ENCODE results near the gene ROMO1. TPM values are rescaled to one million over a fixed set of nuclear protein-coding genes. Genes with fewer than 3 reads are reported as not detected.
"Not testable (repeated sequence)": the region's sequence is repeated elsewhere in the genome, so short reads cannot be mapped to it uniquely, and the experiment has no call there.

The ROMO1 gene
- total and polyA plus RNA-seq, 4 experiments from 2014 or later = 38.4 to 335 (median 158) TPM

DNA sequence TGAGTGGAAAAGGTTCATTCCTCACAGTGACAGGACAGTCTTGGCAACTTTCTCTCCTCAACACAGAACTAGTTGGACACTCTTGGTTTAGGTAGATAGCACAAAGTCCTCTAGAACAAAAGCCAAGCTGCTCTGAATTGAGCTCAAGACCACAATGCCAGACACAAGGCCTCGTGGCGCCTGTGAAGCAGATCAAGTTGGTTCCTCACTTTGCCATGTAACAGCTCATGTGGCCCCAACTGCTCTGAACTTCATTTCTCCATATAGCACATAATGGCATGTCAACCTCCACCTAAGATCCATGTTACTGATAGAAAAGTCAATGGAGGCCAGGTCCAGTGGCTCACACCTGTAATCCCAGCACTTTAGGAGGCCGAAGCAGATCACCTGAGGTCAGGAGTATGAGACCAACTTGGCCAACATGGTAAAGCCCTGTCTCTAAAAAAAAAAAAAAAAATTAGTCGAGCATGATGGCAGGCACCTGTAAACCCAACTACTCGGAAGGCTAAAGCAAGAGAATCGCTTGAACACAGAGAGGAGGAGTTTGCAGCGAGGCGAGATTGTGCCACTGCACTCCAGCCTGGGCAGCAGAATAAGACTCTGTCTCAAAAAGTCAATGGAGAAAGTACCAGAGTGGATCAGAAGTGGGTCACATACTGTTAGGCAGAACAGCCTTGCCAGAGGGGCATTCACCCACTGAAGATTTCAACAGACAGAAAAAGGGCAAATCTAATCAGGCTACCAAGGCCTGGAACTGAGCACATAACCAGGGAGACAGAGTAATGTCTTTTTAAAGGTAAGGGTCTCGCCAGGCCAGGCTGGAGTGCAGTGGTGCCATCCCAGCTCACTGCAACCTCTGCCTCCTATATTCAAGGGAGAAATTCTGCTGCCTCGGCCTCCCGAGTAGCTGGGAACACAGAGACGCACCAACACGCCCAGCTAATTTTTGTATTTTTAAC, 21.2 kb downstream of the ROMO1 start:
- no peak for DNase-seq
- H3K27ac ChIP-seq (ENCODE audit: low read depth, low read length) = no peak overlapping the region
- Mint-ChIP-seq H3K4me1 (peaks cover 26 to 65% (median 49%) of the 10 kb centered on the region in 4 donors), H3K4me3 (peak overlapping the region in 5 of 8 donors; percentile 8 to 39 (median 29)), H3K27ac (peak overlapping the region in 4 of 7 donors; percentile 58 to 78 (median 64)), H3K27me3 (no peaks in the 10 kb centered on the region), H3K36me3 (peaks cover 64 to 75% of the 10 kb centered on the region in 2 donors), H3K9me3 (no peaks in the 10 kb centered on the region)
- ChIA-PET CTCF (ENCODE audit: partially characterized antibody) (interaction anchor here (0.9 to 1.8 kb wide), 3 partner anchors 10 to 165 kb away, joined by 3 to 4 read pairs (median 3); no protein-coding TSS in a partner anchor), POLR2A (ENCODE audit: partially characterized antibody) (interaction anchor here (0.6 to 3.4 kb wide), 8 partner anchors 11 to 79 kb away, joined by 3 to 15 read pairs (median 4); partner anchors contain the start of genes NFS1, RBM39 and ROMO1)
- H3K36me3 ChIP-seq (ENCODE audit: insufficient read depth, low read length) = peaks cover 93% of the 10 kb centered on the region
- H3K9me3 ChIP-seq (ENCODE audit: control insufficient read depth in 1 of 2, low read length in 2 of 2) = no peaks in the 10 kb centered on the region
- no peak overlapping the region for H3K4me3 ChIP-seq (ENCODE audit: low read length in 2 of 2)
- H3K4me1 ChIP-seq (ENCODE audit: insufficient read depth, low read length) = peaks cover 57% of the 10 kb centered on the region
- intact Hi-C loops (cut with micrococcal nuclease) = loop anchor here (10.0 kb wide), 1 partner anchor 54 kb away; the partner anchor contains the start of gene PHF20
- H3K27me3 ChIP-seq (ENCODE audit: insufficient read depth, low read length) = no peaks in the 10 kb centered on the region

DNA sequence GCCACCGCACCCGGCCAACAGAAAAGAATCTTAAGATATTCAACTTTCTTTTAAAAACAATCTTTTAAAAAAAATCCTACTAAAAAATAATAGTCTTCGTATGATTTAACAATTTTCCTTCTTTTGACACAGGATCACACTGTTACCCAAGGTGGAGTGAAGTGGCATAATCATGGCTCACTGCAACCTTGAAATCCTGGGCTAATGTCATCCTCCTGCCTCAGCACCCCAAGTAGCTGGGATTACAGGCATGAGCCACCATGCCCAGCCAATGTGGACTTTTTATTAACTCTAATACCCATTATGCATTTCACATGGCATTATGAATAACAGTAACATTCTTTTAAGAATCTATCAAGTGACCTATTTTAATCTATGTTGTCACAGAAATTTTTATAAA, 22.0 kb downstream of the ROMO1 start:
- H3K27me3 Mint-ChIP-seq = no peaks in the 10 kb centered on the region
- Histone ChIP-seq H3K4me3 (ENCODE audit: low read length in 2 of 2) (no peak overlapping the region), H3K27me3 (ENCODE audit: insufficient read depth, low read length) (no peaks in the 10 kb centered on the region), H3K4me1 (ENCODE audit: insufficient read depth, low read length) (peaks cover 51% of the 10 kb centered on the region), H3K9me3 (ENCODE audit: control insufficient read depth in 1 of 2, low read length in 2 of 2) (no peaks in the 10 kb centered on the region), H3K36me3 (ENCODE audit: insufficient read depth, low read length) (peaks cover 95% of the 10 kb centered on the region), H3K27ac (ENCODE audit: low read depth, low read length) (no peak overlapping the region)
- intact Hi-C loops (cut with micrococcal nuclease) = loop anchor here (10.0 kb wide), 1 partner anchor 54 kb away; the partner anchor contains the start of gene PHF20
- H3K27ac Mint-ChIP-seq = peak overlapping the region in 2 of 7 donors; percentile 67 to 77
- H3K4me3 Mint-ChIP-seq = peak overlapping the region in 1 of 8 donors; percentile 32
- no peak for DNase-seq
- H3K9me3 Mint-ChIP-seq = no peaks in the 10 kb centered on the region
- peaks cover 60 to 76% of the 10 kb centered on the region in 2 donors for H3K36me3 Mint-ChIP-seq
- POLR2A ChIA-PET (ENCODE audit: partially characterized antibody) = interaction anchor here (0.6 to 3.4 kb wide), 7 partner anchors 14 to 78 kb away, joined by 3 to 15 read pairs (median 4); partner anchors contain the start of genes NFS1, RBM39 and ROMO1
- H3K4me1 Mint-ChIP-seq = peaks cover 22 to 63% (median 45%) of the 10 kb centered on the region in 4 donors
- CTCF ChIA-PET (ENCODE audit: partially characterized antibody) = no interaction called here

DNA sequence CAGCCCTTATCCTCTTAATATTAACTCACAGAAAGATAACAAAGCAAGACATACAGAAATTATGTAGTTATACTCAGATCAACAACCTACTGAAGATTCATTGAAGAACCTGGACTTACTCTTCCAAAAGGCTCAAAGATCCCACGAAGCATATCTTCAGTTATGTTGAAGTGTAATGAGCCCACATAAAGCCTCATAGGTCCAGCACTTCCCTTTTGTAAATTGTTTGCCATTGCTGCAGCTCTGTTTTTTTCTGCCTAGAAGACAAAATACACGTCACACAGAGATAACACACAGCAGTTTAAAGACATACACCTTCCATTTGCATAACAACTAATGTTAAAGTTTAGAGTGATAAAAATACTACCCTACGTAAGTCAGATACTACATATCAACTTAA, 22.4 kb downstream of the ROMO1 start:
- DNase-seq = no peak
- H3K27me3 ChIP-seq (ENCODE audit: insufficient read depth, low read length) = no peaks in the 10 kb centered on the region
- Mint-ChIP-seq H3K27ac (peak overlapping the region in 5 of 7 donors; percentile 21 to 77 (median 67)), H3K27me3 (no peaks in the 10 kb centered on the region), H3K9me3 (no peaks in the 10 kb centered on the region), H3K4me3 (peak overlapping the region in 2 of 8 donors; percentile 32 to 42), H3K4me1 (peaks cover 23 to 67% (median 42%) of the 10 kb centered on the region in 4 donors), H3K36me3 (peaks cover 61 to 76% of the 10 kb centered on the region in 2 donors)
- ChIA-PET POLR2A (ENCODE audit: partially characterized antibody) (interaction anchor here (0.5 to 3.4 kb wide), 5 partner anchors 13 to 62 kb away, joined by 3 to 15 read pairs (median 4); partner anchors contain the start of gene RBM39), CTCF (ENCODE audit: partially characterized antibody) (no interaction called here)
- peaks cover 48% of the 10 kb centered on the region for H3K4me1 ChIP-seq (ENCODE audit: insufficient read depth, low read length)
- no peak overlapping the region for H3K4me3 ChIP-seq (ENCODE audit: low read length in 2 of 2)
- intact Hi-C loops (cut with micrococcal nuclease) = loop anchor here (10.0 kb wide), 1 partner anchor 53 kb away; the partner anchor contains the start of gene PHF20
- H3K27ac ChIP-seq (ENCODE audit: low read depth, low read length) = no peak overlapping the region
- peaks cover 95% of the 10 kb centered on the region for H3K36me3 ChIP-seq (ENCODE audit: insufficient read depth, low read length)
- no peaks in the 10 kb centered on the region for H3K9me3 ChIP-seq (ENCODE audit: control insufficient read depth in 1 of 2, low read length in 2 of 2)

- H3K27ac ChIP-seq (ENCODE audit: low read depth, low read length); CTCF ChIA-PET (ENCODE audit: partially characterized antibody); DNase-seq; H3K27me3 Mint-ChIP-seq; H3K27me3 ChIP-seq (ENCODE audit: insufficient read depth, low read length); H3K4me3 ChIP-seq (ENCODE audit: low read length in 2 of 2); H3K9me3 Mint-ChIP-seq; H3K9me3 ChIP-seq (ENCODE audit: control insufficient read depth in 1 of 2, low read length in 2 of 2): not testable (repeated sequence)
- intact Hi-C loops (cut with micrococcal nuclease) = loop anchor here (10.0 kb wide), 1 partner anchor 52 kb away; the partner anchor contains the start of gene PHF20
- POLR2A ChIA-PET (ENCODE audit: partially characterized antibody) = interaction anchor here (0.9 to 2.5 kb wide), 2 partner anchors 10 to 19 kb away, joined by 3 to 10 read pairs; partner anchors contain the start of gene RBM39
- H3K4me3 Mint-ChIP-seq = peak overlapping the region in 1 of 8 donors; percentile 43
- H3K36me3 Mint-ChIP-seq = peaks cover 56 to 77% of the 10 kb centered on the region in 2 donors
- peaks cover 21 to 61% (median 39%) of the 10 kb centered on the region in 4 donors for H3K4me1 Mint-ChIP-seq
- peak overlapping the region in 5 of 7 donors; percentile 17 to 81 (median 43) for H3K27ac Mint-ChIP-seq
- Histone ChIP-seq H3K36me3 (ENCODE audit: insufficient read depth, low read length) (peaks cover 88% of the 10 kb centered on the region), H3K4me1 (ENCODE audit: insufficient read depth, low read length) (peaks cover 48% of the 10 kb centered on the region)
These were observed 24.1 kb downstream of the ROMO1 start for GRCh38 chr20:35723275-35723639.

DNA sequence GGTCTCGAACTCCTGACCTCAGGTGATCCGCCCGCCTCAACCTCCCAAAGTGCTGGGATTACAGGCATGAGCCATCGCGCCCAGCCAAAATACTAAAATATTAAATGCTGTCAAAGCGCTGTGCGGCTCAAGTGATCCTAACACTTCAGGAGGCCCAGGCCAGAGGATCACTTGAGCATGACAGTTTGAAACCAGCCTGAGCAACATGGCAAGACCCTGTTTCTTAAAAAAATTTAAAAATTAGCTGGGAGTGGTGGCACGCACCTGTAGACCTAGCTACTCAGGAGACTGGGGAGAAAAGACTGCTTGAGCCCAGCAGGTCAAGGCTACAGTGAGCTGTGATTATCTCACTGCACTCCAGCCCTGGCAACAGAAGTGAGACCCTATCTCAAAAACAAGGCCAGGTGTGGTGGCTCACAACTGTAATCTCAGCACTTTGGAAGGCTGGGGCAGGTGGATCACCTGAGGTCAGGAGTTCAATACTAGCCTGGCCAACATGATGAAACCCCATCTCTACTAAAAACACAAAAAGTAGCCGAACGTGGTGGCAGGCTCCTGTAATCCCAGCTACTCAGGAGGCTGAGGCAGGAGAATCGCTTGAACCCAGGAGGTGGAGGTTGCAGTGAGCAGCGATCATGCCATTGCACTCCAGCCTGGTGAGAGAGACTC, 24.6 kb downstream of the ROMO1 start:
- CTCF ChIA-PET (ENCODE audit: partially characterized antibody); H3K27ac ChIP-seq (ENCODE audit: low read depth, low read length); DNase-seq; H3K27me3 Mint-ChIP-seq; H3K9me3 Mint-ChIP-seq; H3K27me3 ChIP-seq (ENCODE audit: insufficient read depth, low read length); H3K4me3 ChIP-seq (ENCODE audit: low read length in 2 of 2); H3K9me3 ChIP-seq (ENCODE audit: control insufficient read depth in 1 of 2, low read length in 2 of 2): not testable (repeated sequence)
- POLR2A ChIA-PET (ENCODE audit: partially characterized antibody) = interaction anchor here (0.6 to 2.5 kb wide), 3 partner anchors 9 to 19 kb away, joined by 3 to 10 read pairs (median 3); partner anchors contain the start of gene RBM39
- intact Hi-C loops (cut with micrococcal nuclease) = loop anchor here (10.0 kb wide), 1 partner anchor 51 kb away; the partner anchor contains the start of gene PHF20
- Mint-ChIP-seq H3K4me3 (peak overlapping the region in 2 of 8 donors; percentile 31 to 39), H3K27ac (peak overlapping the region in 5 of 7 donors; percentile 6 to 71 (median 31)), H3K4me1 (peaks cover 21 to 60% (median 38%) of the 10 kb centered on the region in 4 donors), H3K36me3 (peaks cover 56 to 77% of the 10 kb centered on the region in 2 donors)
- Histone ChIP-seq H3K4me1 (ENCODE audit: insufficient read depth, low read length) (peaks cover 44% of the 10 kb centered on the region), H3K36me3 (ENCODE audit: insufficient read depth, low read length) (peaks cover 87% of the 10 kb centered on the region)

- Histone ChIP-seq H3K4me3 (ENCODE audit: low read length in 2 of 2) (no peak overlapping the region), H3K4me1 (ENCODE audit: insufficient read depth, low read length) (peaks cover 40% of the 10 kb centered on the region), H3K27me3 (ENCODE audit: insufficient read depth, low read length) (no peaks in the 10 kb centered on the region), H3K36me3 (ENCODE audit: insufficient read depth, low read length) (peaks cover 86% of the 10 kb centered on the region), H3K27ac (ENCODE audit: low read depth, low read length) (no peak overlapping the region), H3K9me3 (ENCODE audit: control insufficient read depth in 1 of 2, low read length in 2 of 2) (no peaks in the 10 kb centered on the region)
- Mint-ChIP-seq H3K36me3 (peaks cover 52 to 77% of the 10 kb centered on the region in 2 donors), H3K9me3 (no peaks in the 10 kb centered on the region), H3K27me3 (no peaks in the 10 kb centered on the region), H3K4me3 (peak overlapping the region in 2 of 8 donors; percentile 31 to 39), H3K27ac (peak overlapping the region in 5 of 7 donors; percentile 24 to 71 (median 64)), H3K4me1 (peaks cover 21 to 59% (median 41%) of the 10 kb centered on the region in 4 donors)
- ChIA-PET POLR2A (ENCODE audit: partially characterized antibody) (interaction anchor here (0.6 to 2.5 kb wide), 4 partner anchors 8 to 18 kb away, joined by 3 to 10 read pairs (median 3); partner anchors contain the start of gene RBM39), CTCF (ENCODE audit: partially characterized antibody) (interaction anchor here (0.7 kb wide), 1 partner anchor 629 kb away, joined by 3 read pairs; no protein-coding TSS in a partner anchor)
- intact Hi-C loops (cut with micrococcal nuclease) = loop anchor here (10.0 kb wide), 1 partner anchor 50 kb away; the partner anchor contains the start of gene PHF20
- DNase-seq = no peak
These were observed 25.4 kb downstream of the ROMO1 start for GRCh38 chr20:35724321-35725230.
